Colonic mucosa (tissue), 4 donors: ENCODE results near the gene TRIM31. TPM values are rescaled to one million over a fixed set of nuclear protein-coding genes. Genes with fewer than 3 reads are reported as not detected.

Experiments
- DNase-seq: peaks from one replicate; pipeline ENCODE4 v3.0.0-alpha.2; 2020
- H3K27ac ChIP-seq: fragments of 200-600 bp; one replicate; pipeline ENCODE4 v1.8.0; 2021
- H3K27me3 ChIP-seq: fragments of 200-600 bp; one replicate; pipeline ENCODE4 v1.8.0; 2021
- H3K36me3 ChIP-seq: fragments of 200-600 bp; one replicate; pipeline ENCODE4 v1.8.0; 2021
- H3K4me1 ChIP-seq: fragments of 200-600 bp; one replicate; pipeline ENCODE4 v1.8.0; 2021; ENCODE audit warnings: mild to moderate bottlenecking
- H3K4me3 ChIP-seq: fragments of 200-600 bp; one replicate; pipeline ENCODE4 v1.8.0; 2021
- H3K9ac ChIP-seq, 2 donors: one replicate each; pipeline ENCODE4 v1.7.0; 2013; ENCODE audit warnings: control low read depth in 2 of 2, low read depth in 2 of 2, low read length in 2 of 2
- H3K9me3 ChIP-seq: fragments of 200-600 bp; one replicate; pipeline ENCODE4 v1.8.0; 2021
- intact Hi-C: fragments of 100-400 bp; cut with DNase I; formaldehyde crosslinking; loops from one replicate; pipeline ENCODE4 v1.14.1; 2022
- total RNA-seq, 2 donors: library from RNA; stranded (reverse); fragmentation: NEBNext Ultra II Directional in 1 of 2; extraction: Animal tissue kit (Norgen Biotek cat#: 25700) in 1 of 2; gene quantifications; one replicate each; pipeline ENCODE4 v1.2.1, GENCODE V29; 2021
- TF ChIP-seq, protein P1 (sequence below): fragments of 200-600 bp; IDR thresholded peaks from one replicate; pipeline ENCODE4 v1.8.0; 2022; ENCODE audit warnings: antibody characterized with exemption, mild to moderate bottlenecking
- donor health status: healthy.
- donor health status: DM: no; HTN: no; CAD: no.
- donor health status: DM: no; HTN: no; CAD: no.

The TRIM31 gene
- total RNA-seq, 2 donors from 2014 or later: 44.4 to 51.2 TPM

DNA sequence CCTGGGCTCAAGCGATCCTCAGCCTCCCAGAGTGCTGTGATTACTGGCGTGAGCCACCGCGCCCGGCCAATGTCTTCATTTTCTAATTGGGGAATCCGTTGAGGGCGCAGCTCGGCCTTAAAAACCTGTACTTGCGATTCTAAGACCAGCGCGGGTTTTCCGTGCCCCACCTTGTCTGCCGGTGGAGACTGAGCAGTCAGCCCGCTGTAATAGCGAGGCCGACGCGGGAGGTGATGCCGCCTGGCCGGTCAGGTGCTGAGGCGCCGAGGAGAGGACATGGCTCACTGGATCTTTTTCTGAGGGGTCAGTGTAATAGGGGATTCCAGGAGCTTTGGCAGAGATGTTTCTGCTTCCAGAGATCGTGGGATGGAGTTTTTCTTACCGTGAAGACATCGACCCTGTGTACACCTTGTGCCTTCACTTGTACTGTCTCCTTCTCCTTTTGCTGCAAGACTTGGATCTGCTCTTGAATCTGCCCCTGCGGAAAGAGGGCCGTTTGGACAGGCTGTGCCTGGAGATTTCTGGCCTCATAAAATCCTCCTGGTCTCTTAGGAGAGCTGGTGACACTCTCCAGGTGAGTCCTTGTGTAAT lies 1.5 kb downstream of the TRIM31 start:
- peak overlapping the region; percentile 83 for H3K27ac ChIP-seq
- TF ChIP-seq, protein P1, sequence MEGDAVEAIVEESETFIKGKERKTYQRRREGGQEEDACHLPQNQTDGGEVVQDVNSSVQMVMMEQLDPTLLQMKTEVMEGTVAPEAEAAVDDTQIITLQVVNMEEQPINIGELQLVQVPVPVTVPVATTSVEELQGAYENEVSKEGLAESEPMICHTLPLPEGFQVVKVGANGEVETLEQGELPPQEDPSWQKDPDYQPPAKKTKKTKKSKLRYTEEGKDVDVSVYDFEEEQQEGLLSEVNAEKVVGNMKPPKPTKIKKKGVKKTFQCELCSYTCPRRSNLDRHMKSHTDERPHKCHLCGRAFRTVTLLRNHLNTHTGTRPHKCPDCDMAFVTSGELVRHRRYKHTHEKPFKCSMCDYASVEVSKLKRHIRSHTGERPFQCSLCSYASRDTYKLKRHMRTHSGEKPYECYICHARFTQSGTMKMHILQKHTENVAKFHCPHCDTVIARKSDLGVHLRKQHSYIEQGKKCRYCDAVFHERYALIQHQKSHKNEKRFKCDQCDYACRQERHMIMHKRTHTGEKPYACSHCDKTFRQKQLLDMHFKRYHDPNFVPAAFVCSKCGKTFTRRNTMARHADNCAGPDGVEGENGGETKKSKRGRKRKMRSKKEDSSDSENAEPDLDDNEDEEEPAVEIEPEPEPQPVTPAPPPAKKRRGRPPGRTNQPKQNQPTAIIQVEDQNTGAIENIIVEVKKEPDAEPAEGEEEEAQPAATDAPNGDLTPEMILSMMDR: no peak
- no peaks in the 10 kb centered on the region for H3K9me3 ChIP-seq
- DNase-seq: no peak
- peak overlapping the region in 1 of 2 donors; percentile 65 for H3K9ac ChIP-seq
- H3K27me3 ChIP-seq: no peaks in the 10 kb centered on the region
- intact Hi-C loops: no loop called here
- peak overlapping the region; percentile 39 for H3K4me3 ChIP-seq
- no peaks in the 10 kb centered on the region for H3K36me3 ChIP-seq
- peaks cover 5% of the 10 kb centered on the region for H3K4me1 ChIP-seq

DNA sequence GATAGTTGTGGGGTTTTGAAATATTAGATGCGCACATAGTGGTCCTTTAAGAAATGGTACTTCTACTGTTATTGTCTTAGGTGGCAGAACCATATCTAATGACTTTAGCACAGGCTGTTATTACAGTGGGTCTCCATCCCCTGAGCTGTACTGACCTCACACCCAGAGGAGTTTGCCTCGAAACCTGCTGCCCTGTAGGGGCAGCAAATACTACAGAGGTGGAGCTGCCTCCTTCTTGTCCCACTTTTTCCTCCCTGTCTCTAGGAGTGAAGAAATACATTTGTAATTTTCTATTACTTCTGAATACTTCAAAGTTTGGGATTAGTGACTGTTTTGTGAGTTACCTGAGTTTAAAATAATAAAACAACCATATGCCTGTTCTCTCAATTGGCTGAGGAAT lies 8.2 kb downstream of the TRIM31 start:
- no peak overlapping the region for H3K27ac ChIP-seq
- H3K36me3 ChIP-seq: no peaks in the 10 kb centered on the region
- H3K9ac ChIP-seq: no peak overlapping the region
- intact Hi-C loops: loop anchor here (2.0 to 5.0 kb wide), 4 partner anchors 26 to 108 kb away; partner anchors contain the start of genes PPP1R11 and TRIM26
- no peak overlapping the region for H3K4me3 ChIP-seq
- TF ChIP-seq, protein P1: no peak
- H3K4me1 ChIP-seq: peaks cover 5% of the 10 kb centered on the region
- DNase-seq: no peak
- no peaks in the 10 kb centered on the region for H3K9me3 ChIP-seq
- no peaks in the 10 kb centered on the region for H3K27me3 ChIP-seq

- DNase-seq: peak; percentile 20
- intact Hi-C loops: loop anchor here (2.0 to 5.0 kb wide), 4 partner anchors 27 to 108 kb away; partner anchors contain the start of genes PPP1R11 and TRIM26
- H3K27ac ChIP-seq: peak overlapping the region; percentile 80
- peak overlapping the region; percentile 31 for H3K4me3 ChIP-seq
- TF ChIP-seq, protein P1: no peak
- H3K36me3 ChIP-seq: no peaks in the 10 kb centered on the region
- no peaks in the 10 kb centered on the region for H3K27me3 ChIP-seq
- peaks cover 5% of the 10 kb centered on the region for H3K4me1 ChIP-seq
- no peaks in the 10 kb centered on the region for H3K9me3 ChIP-seq
- H3K9ac ChIP-seq: peak overlapping the region; percentile 53 to 85
Observed at GRCh38 chr6:30103872-30104179, 9.1 kb downstream of the TRIM31 start.

GRCh38 chr6:30102970-30103871 lies 9.7 kb downstream of the TRIM31 start:
- H3K9ac ChIP-seq: peak overlapping the region; percentile 53 to 85
- no peaks in the 10 kb centered on the region for H3K9me3 ChIP-seq
- intact Hi-C loops: loop anchor here (5.0 kb wide), 3 partner anchors 36 to 109 kb away; partner anchors contain the start of genes PPP1R11 and TRIM26
- H3K27ac ChIP-seq: peak overlapping the region; percentile 80
- TF ChIP-seq, protein P1: peak; percentile 81
- peak overlapping the region; percentile 31 for H3K4me3 ChIP-seq
- H3K36me3 ChIP-seq: no peaks in the 10 kb centered on the region
- no peaks in the 10 kb centered on the region for H3K27me3 ChIP-seq
- H3K4me1 ChIP-seq: peaks cover 10% of the 10 kb centered on the region
- DNase-seq: peak; percentile 96

DNA sequence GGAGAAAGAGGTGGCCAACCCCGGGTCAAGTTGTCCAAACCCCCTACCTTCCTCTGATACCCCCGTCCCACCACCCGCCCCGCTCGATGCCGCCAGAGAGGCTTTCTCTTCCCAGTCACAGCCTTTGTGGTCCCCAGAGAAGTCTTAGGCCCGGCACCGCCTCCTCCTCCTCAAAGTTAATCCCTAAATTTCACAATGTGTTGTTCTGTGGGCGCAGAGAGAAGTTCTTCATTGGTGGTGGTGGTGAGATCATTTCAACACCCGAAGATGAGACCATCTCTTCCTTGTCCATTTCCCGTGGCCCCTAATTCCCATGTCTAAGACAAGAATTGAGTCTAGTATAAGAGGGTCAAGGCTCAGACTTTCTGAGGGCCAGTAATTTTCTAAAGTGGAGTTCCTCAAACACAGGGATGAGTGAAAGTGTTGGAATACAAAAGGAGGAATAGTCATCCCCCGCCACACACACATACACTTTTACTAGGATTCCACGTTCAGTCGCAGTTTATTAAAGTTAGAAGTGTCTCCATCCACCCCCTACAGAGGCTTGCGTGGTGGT lies 10.4 kb downstream of the TRIM31 start:
- intact Hi-C loops: loop anchor here (5.0 kb wide), 3 partner anchors 35 to 110 kb away; partner anchors contain the start of genes PPP1R11 and TRIM26
- no peaks in the 10 kb centered on the region for H3K27me3 ChIP-seq

More for the DNA sequence above, 10.4 kb downstream of the TRIM31 start:
- Histone ChIP-seq H3K27ac (peak overlapping the region; percentile 80), H3K36me3 (no peaks in the 10 kb centered on the region), H3K4me3 (peak overlapping the region; percentile 31), H3K9me3 (no peaks in the 10 kb centered on the region), H3K4me1 (peaks cover 12% of the 10 kb centered on the region), H3K9ac (peak overlapping the region; percentile 57 to 85)
- no peak for DNase-seq
- TF ChIP-seq, protein P1: no peak
